HG03139 (cell line): ENCODE data around the gene MLH3.
"Not testable (repeated sequence)": the region's sequence is repeated elsewhere in the genome, so short reads cannot be mapped to it uniquely, and the experiment has no call there.

Experiments
- ATAC-seq: cut with Tn5 transposase; IDR thresholded peaks from one replicate; pipeline ENCODE4 v1.9.1; 2021; ENCODE audit not compliant: unreplicated experiment

Gene MLH3

DNA sequence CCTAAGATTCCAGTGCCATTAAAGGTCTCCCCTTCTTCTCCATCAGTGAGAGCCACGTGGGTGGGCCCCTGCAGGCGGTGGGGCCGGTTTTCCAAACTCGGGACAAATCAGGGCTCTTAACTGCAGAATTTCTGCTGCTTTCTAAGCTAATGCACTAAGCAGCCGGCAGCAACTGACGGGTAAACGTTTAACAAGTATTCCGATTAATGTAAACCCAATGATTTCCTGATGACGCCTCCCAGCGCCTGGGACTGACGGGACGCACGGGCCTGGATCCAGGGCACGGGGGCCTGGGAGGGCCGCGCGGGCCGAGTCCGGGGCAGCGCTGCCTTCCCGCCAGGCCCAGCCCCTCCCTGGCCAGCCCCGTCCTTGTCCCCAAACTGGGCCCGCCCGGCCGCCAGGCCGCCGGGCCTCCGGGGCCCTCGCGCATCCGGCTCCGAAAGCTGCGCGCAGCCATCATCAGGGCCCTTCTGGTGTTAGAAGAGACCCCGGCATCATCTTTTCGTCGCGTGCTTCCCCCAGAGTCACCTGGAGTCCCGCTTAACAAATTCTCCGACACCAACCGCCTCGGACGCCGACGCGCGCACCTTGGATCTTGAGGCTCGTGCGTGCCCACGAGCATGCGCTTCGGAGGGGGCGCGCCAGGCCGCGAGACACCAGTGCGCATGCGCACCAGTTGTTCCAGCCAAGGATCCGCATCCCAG lies at the start of gene MLH3:
MLH3 (minus strand) TSS at position 616 of the 704 bp plus-strand sequence. CDS start 1,812 bp downstream, outside the sequence.
- peak; percentile 58 for ATAC-seq

DNA sequence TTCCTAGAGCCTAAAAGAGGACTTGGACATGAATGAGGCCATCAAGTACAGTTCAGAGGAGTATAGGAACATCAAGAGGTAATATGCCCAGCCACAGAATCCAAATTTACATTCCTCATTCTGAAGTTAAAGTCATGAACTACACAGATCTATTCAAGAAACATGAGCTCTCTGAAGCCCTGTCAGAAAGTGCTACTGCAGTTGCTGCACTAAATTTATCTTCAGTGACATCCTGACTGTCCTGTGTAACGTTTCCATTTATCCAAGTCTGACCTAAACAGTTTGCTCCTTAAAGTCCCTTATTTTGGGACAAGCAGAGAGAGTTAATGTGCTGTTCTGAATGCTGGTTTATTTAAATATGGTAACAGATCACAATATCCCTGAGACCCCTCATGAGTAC lies 47.4 kb upstream of the MLH3 start:
- no peak for ATAC-seq

GRCh38 chr14:75098212-75098611 lies 46.9 kb upstream of the MLH3 start:
- ATAC-seq, result no peak

DNA sequence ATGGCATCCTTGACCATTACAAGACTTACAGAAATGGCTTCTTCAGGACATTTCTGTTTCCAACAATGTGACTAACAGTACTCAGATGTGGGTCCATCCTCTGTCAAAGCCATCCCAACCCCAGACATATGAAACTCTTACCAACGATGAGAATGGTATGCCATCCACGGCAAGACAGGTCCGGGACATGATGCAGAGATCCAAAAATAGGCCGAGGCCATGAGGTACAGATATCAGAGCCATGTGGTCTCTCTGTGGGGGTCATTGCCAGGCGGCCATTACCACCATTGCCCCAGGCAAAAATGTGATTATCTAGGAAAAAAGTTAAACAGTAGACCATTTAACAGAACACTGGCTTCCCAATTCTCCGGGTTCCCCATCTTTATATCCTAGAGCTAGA lies 45.7 kb upstream of the MLH3 start:
- ATAC-seq, result no peak

- ATAC-seq, result no peak
These were observed 44.4 kb upstream of the MLH3 start for GRCh38 chr14:75095690-75096089.

- no peak for ATAC-seq
These were observed 43.6 kb upstream of the MLH3 start for GRCh38 chr14:75094896-75095295.

- ATAC-seq, result no peak
These were observed 41.4 kb upstream of the MLH3 start for GRCh38 chr14:75092698-75093097.

DNA sequence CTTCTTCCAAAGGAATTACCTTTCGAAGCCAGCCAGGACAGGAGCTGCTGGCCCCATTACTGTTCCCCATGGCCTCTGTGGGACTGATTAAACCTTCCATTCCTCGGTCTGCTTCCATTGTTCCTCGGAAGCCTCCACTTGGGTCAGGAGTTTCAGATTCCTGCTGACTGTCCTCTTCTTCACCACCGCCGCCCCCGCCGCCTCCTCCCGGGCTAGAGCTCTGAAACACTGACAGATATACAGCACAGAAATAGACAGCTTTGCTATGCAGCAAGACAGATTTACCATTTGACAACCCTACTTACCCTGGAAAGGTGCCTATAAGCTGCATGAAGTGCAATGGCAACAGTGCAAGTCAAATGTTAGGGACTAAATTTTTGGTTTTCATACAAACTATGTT lies 40.0 kb upstream of the MLH3 start:
- ATAC-seq, result no peak

- ATAC-seq, result no peak
These were observed 39.1 kb upstream of the MLH3 start for GRCh38 chr14:75090353-75090752.

DNA sequence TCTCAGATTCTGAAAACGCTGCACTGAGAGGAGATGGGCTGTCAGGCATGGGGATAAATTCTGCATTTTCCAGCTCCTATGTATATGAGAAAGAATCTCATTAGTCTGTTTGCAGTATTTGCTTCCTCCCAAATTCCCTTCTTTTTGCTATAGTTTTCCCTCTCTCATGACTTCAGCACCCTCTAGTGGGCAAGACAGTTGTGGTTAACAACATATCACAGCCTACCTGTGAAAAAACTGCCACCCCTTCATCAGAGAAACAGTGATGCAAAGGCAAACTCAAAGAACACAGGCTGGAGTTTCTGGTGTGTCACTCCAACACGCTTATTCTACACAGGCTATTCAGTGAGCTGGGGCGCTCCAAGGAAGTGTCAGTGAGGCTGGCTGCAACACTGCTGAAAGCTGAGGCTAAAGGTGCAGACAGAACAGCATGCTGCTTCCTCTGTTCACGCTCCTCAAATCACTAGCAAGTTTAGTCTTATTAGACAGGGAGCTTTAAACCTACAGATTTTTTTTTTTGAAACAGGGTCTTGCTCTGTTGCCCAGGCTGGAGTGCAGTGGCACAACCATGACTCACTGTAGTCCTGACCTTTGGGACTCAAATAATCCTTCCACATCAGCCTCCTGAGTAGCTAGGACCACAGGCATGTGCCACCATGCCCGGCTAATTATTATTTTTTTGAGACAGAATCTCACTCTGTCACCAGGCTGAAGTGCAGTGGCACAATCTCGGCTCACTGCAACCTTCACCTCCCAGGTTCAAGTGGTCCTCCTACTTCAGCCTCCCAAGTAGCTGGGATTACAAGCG lies 37.5 kb upstream of the MLH3 start:
- no peak for ATAC-seq

- no peak for ATAC-seq
These were observed 36.9 kb upstream of the MLH3 start for GRCh38 chr14:75088153-75088552.

DNA sequence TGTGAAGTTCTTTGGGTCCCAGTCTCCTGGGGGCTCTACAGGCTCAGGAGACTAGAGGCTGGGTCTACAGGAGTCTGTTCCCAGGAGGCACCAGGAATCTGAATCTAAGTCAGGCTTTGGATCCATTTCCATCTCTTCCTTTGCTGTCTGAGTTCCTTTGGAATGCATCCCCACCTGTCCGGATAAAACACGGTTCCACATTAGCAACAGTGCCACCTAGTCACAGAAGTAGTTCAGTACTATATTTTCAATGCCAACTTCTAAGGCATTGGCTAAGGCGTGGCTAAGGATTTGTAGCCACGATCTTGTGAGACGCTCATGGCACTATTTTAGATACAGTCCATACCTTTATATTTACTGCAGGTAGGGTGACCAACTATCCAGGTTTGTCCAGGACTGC lies 33.2 kb upstream of the MLH3 start:
- no peak for ATAC-seq

- no peak for ATAC-seq
These were observed 32.0 kb upstream of the MLH3 start for GRCh38 chr14:75083271-75083670.

DNA sequence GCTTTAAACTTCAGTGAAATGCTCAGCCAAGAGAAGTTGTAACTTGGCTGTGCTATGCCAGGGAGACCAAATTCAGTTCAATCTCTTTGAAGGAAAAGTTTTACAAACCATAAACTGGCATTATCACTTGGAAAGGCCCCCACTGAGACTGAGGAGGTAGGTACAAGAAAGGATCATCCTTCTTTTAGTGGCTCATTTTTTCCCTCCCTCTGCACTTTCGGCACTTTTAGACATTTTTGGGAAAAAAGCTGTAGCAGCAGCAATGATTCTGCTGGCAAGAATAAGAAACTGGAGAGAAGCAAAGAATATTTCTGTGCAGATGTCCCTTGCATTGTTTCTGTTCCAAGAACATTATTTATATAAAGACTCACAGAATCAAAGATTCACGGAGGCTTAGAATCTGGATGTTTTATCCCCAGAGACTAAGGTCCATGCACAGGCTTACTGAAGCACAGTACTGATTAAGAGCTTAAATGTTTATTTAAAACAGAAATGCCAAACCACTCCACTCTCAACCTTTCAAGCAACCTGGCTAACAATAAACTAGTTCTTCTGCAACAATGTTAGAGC lies 30.5 kb upstream of the MLH3 start:
- ATAC-seq, result no peak

GRCh38 chr14:75079521-75079920 lies 28.3 kb upstream of the MLH3 start:
- ATAC-seq, result no peak

GRCh38 chr14:75077794-75078193 lies 26.5 kb upstream of the MLH3 start:
- ATAC-seq, result no peak

DNA sequence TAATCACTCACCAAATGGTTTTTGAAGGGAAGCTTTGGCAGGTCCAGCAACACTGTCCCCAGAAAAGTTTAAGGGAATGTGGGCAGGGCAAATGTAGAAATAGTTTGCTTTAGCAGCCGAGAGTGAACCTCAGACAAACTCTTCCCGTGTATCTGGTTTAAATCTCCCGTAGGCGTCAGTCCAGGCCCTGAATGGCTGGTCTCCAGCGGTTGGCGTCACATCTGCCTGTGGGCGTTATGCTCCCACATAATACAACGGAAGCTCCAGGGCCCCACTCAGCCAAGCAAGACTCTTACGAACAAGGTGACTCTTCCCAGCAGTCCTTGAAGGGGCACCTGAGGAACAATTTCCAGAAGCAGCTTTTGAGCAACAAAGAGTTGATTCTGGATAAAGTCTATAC lies 19.1 kb upstream of the MLH3 start:
- no peak for ATAC-seq

GRCh38 chr14:75069811-75070145 lies 18.5 kb upstream of the MLH3 start:
- ATAC-seq, result no peak

DNA sequence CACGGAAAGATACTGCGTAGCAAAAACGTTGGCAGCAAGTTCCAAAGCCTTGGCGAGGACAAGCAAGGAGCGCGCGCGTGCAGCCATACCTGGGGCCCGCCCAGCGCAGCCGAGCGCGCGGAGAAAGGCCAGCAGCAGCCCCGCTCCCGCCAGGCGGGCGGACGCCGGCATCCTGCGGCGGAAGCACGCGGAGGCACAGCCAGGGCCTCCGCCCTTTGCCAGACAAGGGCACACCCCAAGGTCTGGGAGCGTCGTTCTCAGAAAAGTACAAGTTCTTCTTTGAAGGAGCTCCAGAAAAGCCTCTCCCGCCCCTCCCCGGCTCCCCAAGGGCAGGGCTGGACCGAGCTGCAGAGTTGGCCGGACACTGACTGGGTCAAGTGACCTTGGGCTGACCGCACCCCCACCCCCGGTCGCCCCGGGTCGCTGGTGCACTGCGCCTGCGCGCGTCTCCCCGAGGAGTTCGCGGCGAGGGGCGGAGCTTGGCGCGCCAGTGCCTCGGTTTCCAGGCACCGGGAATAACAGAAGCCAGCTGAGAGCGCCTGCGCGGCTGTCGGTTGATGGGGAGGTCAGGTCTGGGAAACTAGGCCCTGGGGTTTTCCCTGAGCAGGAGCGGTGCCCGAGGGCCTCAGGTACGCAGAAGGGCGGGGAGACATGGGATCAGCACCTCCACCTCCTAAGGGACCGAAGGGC lies 18.0 kb upstream of the MLH3 start, which contains the start of gene ZC2HC1C:
ZC2HC1C (plus strand) TSS at position 521 of the 690 bp plus-strand sequence. CDS start 933 bp downstream, outside the sequence.
- no peak for ATAC-seq

DNA sequence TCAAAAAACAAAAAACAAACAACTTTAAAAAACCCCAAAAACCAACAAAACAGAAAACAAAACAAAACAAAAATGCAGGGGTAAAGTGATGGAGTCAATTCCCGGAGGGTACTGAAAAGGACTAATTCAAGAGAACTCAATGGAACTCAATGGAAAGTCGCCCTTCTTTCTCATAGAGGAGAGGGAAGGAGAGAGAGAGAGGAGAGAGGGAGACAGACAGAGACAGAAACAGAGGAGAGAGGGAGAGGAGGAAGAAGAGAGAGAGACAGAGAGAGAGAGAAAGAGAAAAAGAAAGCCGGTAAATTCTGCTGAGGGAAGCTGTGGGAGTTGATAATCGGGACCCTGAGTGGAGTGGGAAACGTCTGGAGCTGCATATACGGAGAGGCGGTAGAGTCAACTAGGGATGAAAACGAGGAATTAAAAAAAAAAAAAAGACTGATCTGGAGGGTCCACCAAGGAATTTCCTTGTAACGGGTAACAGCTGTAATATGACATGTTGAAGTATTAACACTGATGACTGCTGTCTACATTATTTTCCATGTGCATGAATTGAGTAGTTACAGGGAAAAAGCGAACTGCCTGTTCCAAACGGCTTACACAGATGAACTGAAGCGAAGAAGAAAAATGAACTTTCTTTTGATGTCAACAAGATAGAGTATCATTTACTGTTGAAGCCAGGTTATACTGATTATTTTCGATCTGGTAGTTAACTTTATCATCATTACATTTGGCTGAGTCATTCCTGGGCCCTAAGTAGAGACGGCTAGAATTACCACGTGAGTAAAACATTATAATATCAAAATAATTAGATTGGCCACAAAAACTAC lies 17.2 kb upstream of the MLH3 start:
- ATAC-seq, result no peak

- not testable (repeated sequence) for ATAC-seq
These were observed 16.5 kb upstream of the MLH3 start for GRCh38 chr14:75067765-75068164.
